ENCODE data around the gene FITM1.

DNA sequence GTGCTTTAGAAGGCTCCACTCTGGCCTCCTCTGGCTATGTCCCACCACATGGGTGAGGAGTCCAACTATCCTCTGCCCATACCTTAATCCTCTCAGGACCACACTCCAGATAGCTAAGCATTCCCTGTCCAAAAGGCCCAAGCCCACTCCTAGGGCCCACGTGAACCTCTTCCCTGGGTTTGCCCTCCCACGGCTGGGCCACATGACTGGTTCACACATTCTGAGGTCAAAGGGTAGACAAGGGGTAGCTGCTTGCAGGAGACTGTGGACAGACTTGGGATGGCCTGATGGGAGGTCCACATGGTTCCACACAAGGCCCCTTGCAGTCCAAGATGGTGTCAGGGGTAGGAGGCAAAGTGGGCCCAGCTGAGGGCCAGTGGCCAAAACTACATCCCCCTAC lies 42.4 kb upstream of the FITM1 start:
- TF ChIP-seq, protein P1, sequence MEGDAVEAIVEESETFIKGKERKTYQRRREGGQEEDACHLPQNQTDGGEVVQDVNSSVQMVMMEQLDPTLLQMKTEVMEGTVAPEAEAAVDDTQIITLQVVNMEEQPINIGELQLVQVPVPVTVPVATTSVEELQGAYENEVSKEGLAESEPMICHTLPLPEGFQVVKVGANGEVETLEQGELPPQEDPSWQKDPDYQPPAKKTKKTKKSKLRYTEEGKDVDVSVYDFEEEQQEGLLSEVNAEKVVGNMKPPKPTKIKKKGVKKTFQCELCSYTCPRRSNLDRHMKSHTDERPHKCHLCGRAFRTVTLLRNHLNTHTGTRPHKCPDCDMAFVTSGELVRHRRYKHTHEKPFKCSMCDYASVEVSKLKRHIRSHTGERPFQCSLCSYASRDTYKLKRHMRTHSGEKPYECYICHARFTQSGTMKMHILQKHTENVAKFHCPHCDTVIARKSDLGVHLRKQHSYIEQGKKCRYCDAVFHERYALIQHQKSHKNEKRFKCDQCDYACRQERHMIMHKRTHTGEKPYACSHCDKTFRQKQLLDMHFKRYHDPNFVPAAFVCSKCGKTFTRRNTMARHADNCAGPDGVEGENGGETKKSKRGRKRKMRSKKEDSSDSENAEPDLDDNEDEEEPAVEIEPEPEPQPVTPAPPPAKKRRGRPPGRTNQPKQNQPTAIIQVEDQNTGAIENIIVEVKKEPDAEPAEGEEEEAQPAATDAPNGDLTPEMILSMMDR (IDR thresholded peaks at IDR 0.05): no peak
- no peak for TF ChIP-seq POLR2AphosphoS5 (IDR thresholded peaks at IDR 0.05)
